Keratinocyte (primary cell): ENCODE measurements around the gene IPMK. TPM values are rescaled to one million over a fixed set of nuclear protein-coding genes. Genes with fewer than 3 reads are reported as not detected.
A peak's percentile ranks its signal among the peaks of the same experiment; 100 is the strongest.
"Not testable (repeated sequence)": the region's sequence is repeated elsewhere in the genome, so short reads cannot be mapped to it uniquely, and the experiment has no call there.

Experiments used
- DNase-seq: peaks from one replicate; pipeline ENCODE4 v3.0.0-alpha.2; 2011; ENCODE audit warnings: low read depth, missing footprints, low spot score
- FAIRE-seq: peaks from 2 replicates; lab custom pipeline; 2011; peaks lifted over from hg19 to GRCh38; lab: Jason Lieb, UNC
- H2AFZ ChIP-seq: 2 replicates; pipeline ENCODE4 v1.6.0; 2012; ENCODE audit warnings: low read length, control low read depth, inconsistent platforms; ENCODE audit not compliant: control insufficient read depth
- H3K27ac ChIP-seq: 2 replicates; pipeline ENCODE4 v1.5.1; 2011; ENCODE audit warnings: low read length; ENCODE audit not compliant: control insufficient read depth, insufficient read depth
- H3K27me3 ChIP-seq: 3 replicates; pipeline ENCODE4 v1.6.0; 2011; ENCODE audit warnings: low read length; ENCODE audit not compliant: control insufficient read depth, insufficient read depth; ENCODE audit errors: extremely low read depth
- H3K36me3 ChIP-seq, 2 experiments: 2 replicates in 1 of 2; 3 replicates in 1 of 2; pipeline ENCODE4 v1.5.1; 2011; ENCODE audit warnings: low read length in 2 of 2, mild to moderate bottlenecking in 1 of 2; ENCODE audit not compliant: control insufficient read depth in 2 of 2, insufficient read depth in 2 of 2; ENCODE audit errors: extremely low read depth in 1 of 2
- H3K4me1 ChIP-seq: 3 replicates; pipeline ENCODE4 v1.5.1; 2011; ENCODE audit warnings: low read length; ENCODE audit not compliant: control insufficient read depth, insufficient read depth; ENCODE audit errors: extremely low read depth
- H3K4me2 ChIP-seq: 3 replicates; pipeline ENCODE4 v1.6.0; 2011; ENCODE audit warnings: low read depth, low read length; ENCODE audit not compliant: control insufficient read depth, insufficient read depth; ENCODE audit errors: extremely low read depth
- H3K4me3 ChIP-seq, 3 experiments: fragments of 200-600 bp in 1 of 3; sonication (generic) in 1 of 3; 2 replicates in 2 of 3; 3 replicates in 1 of 3; pipeline ENCODE4 v1.5.1; 2011 to 2016; ENCODE audit warnings: low read length in 3 of 3, mild to moderate bottlenecking in 3 of 3, control low read depth in 2 of 3, inconsistent platforms in 1 of 3, low read depth in 1 of 3, mixed read lengths in 1 of 3, mixed run types in 1 of 3, moderate library complexity in 1 of 3; ENCODE audit not compliant: control insufficient read depth in 2 of 3, insufficient read depth in 2 of 3; ENCODE audit errors: extremely low read depth in 1 of 3
- H3K79me2 ChIP-seq: 2 replicates; pipeline ENCODE4 v1.6.0; 2012; ENCODE audit warnings: low read length; ENCODE audit not compliant: control insufficient read depth, insufficient read depth
- H3K9ac ChIP-seq: 3 replicates; pipeline ENCODE4 v1.6.0; 2011; ENCODE audit warnings: low read length; ENCODE audit not compliant: control insufficient read depth, insufficient read depth; ENCODE audit errors: extremely low read depth
- H3K9me1 ChIP-seq: 3 replicates; pipeline ENCODE4 v1.6.0; 2011; ENCODE audit warnings: low read length; ENCODE audit not compliant: control insufficient read depth, insufficient read depth; ENCODE audit errors: extremely low read depth
- H3K9me3 ChIP-seq: 2 replicates; pipeline ENCODE4 v1.5.1; 2012; ENCODE audit warnings: low read depth, low read length; ENCODE audit not compliant: control insufficient read depth
- H4K20me1 ChIP-seq: 3 replicates; pipeline ENCODE4 v1.6.0; 2011; ENCODE audit warnings: low read length; ENCODE audit not compliant: control insufficient read depth, insufficient read depth; ENCODE audit errors: extremely low read depth
- CTCF ChIP-seq, 3 experiments: IDR thresholded peaks in 1 of 3; conservative IDR thresholded peaks in 1 of 3; optimal IDR thresholded peaks in 1 of 3; 2 replicates in 2 of 3; 3 replicates in 1 of 3; pipeline versions ENCODE3 to v1.5.1; 2011; ENCODE audit warnings: low read length in 3 of 3, mild to moderate bottlenecking in 3 of 3, moderate library complexity in 2 of 3, control low read depth in 1 of 3, inconsistent platforms in 1 of 3; ENCODE audit not compliant: insufficient read depth in 2 of 3; ENCODE audit errors: extremely low read depth in 1 of 3
- EZH2 ChIP-seq: IDR thresholded peaks from one replicate; pipeline ENCODE4 v1.6.1; 2012; ENCODE audit warnings: inconsistent platforms, mild to moderate bottlenecking, low read length, moderate library complexity
- dilution Hi-C: fragments of 300-500 bp; cut with MboI; formaldehyde crosslinking; loops from one replicate; pipeline ENCODE4 v1.7.0; 2020; ENCODE audit warnings: low sequenced_read_pairs; ENCODE audit not compliant: extremely low pct_ligation_motif_present
- polyA plus RNA-seq, 5 experiments: library from polyadenylated mRNA; depleted of rRNA in 3 of 5; stranded (reverse) in 3 of 5; stranded (forward) in 1 of 5; unstranded in 1 of 5; fragments of >200 nt; gene quantifications; 1 replicate in 1 of 5; 2 replicates in 3 of 5; 3 replicates in 1 of 5; pipeline versions ENCODE4 v1.2.1 to v1.2.3, GENCODE V29; 2011 to 2012; ENCODE audit warnings: missing spikeins in 2 of 5, low read depth in 1 of 5, low replicate concordance in 1 of 5

The IPMK gene
- polyA plus RNA-seq, 1 donor (not counting 4 experiments of a cell fraction or from before 2014, with no cell fraction given), result 4.5 TPM

- no peak for FAIRE-seq
- H3K36me3 ChIP-seq, result no peaks in the 10 kb centered on the region
- H3K4me3 ChIP-seq, result no peak overlapping the region
- no peaks in the 10 kb centered on the region for H3K27me3 ChIP-seq
- no peaks in the 10 kb centered on the region for H3K9me1 ChIP-seq
- dilution Hi-C loops, result no loop called here
- H3K79me2 ChIP-seq, result peaks cover 15% of the 10 kb centered on the region
- no peak overlapping the region for H2AFZ ChIP-seq
- no peak overlapping the region for H3K4me2 ChIP-seq
- no peak overlapping the region for H3K27ac ChIP-seq
- no peak overlapping the region for H3K9ac ChIP-seq
- no peak for DNase-seq
- H4K20me1 ChIP-seq, result no peaks in the 10 kb centered on the region
- no peaks in the 10 kb centered on the region for H3K9me3 ChIP-seq
- TF ChIP-seq CTCF (optimal IDR thresholded peaks at IDR 0.05 in 1 of 3, IDR thresholded peaks at IDR 0.05 in 1 of 3, conservative IDR thresholded peaks at IDR 0.05 in 1 of 3; ENCODE audit: extremely low read depth in 1 of 3, insufficient read depth in 2 of 3, low read length in 3 of 3) (peak in 2 of 3 experiments; percentile 12 to 30), EZH2 (no peak)
- H3K4me1 ChIP-seq, result no peaks in the 10 kb centered on the region
Observed at GRCh38 chr10:58258977-58259692, 8.6 kb downstream of the IPMK start.

- FAIRE-seq, DNase-seq, H2AFZ ChIP-seq, H3K79me2 ChIP-seq, H3K27me3 ChIP-seq, H3K36me3 ChIP-seq, H3K27ac ChIP-seq, dilution Hi-C loops, H3K4me1 ChIP-seq, H3K9me1 ChIP-seq, H3K4me3 ChIP-seq, H4K20me1 ChIP-seq, H3K9me3 ChIP-seq, H3K4me2 ChIP-seq, H3K9ac ChIP-seq: not testable (repeated sequence)
Observed at GRCh38 chr10:58256013-58256780, 11.5 kb downstream of the IPMK start.
